Measurements from ENCODE around the gene PECR.

The PECR gene

GRCh38 chr2:216073773-216074172, 7.8 kb downstream of the PECR start:
- Histone ChIP-seq H3K36me3 (ENCODE audit: control insufficient read depth in 4 of 4, insufficient read depth in 4 of 4, low read length in 3 of 4) (no peaks in the 10 kb centered on the region), H3K9me3 (ENCODE audit: control extremely low read depth in 1 of 5, control insufficient read depth in 4 of 5, insufficient read depth in 2 of 5, low read depth in 1 of 5, low read length in 4 of 5) (no peaks in the 10 kb centered on the region), H3K27me3 (replicated peaks in 2 of 5; ENCODE audit: control insufficient read depth in 4 of 5, insufficient read depth in 5 of 5, low read length in 4 of 5) (no peaks in the 10 kb centered on the region), H3K27ac (ENCODE audit: insufficient read depth in 1 of 2, low read depth in 1 of 2, low read length in 2 of 2, poor library complexity in 1 of 2, severe bottlenecking in 2 of 2) (no peak overlapping the region), H3K4me3 (ENCODE audit: control insufficient read depth in 1 of 7, extremely low read depth in 1 of 7, insufficient read depth in 4 of 7, low read depth in 2 of 7, low read length in 6 of 7) (no peak overlapping the region), H3K4me1 (ENCODE audit: control extremely low read depth in 1 of 4, control insufficient read depth in 4 of 4, insufficient read depth in 4 of 4, low read length in 3 of 4) (no peaks in the 10 kb centered on the region)
- ChIA-PET POLR2A (no interaction called here), CTCF (interaction anchor here (0.7 kb wide), 1 partner anchor 40 kb away, joined by 3 read pairs; no protein-coding TSS in a partner anchor)
- no peak for DNase-seq

- Histone ChIP-seq H3K36me3 (ENCODE audit: control insufficient read depth in 4 of 4, insufficient read depth in 4 of 4, low read length in 3 of 4) (no peaks in the 10 kb centered on the region), H3K27ac (ENCODE audit: insufficient read depth in 1 of 2, low read depth in 1 of 2, low read length in 2 of 2, poor library complexity in 1 of 2, severe bottlenecking in 2 of 2) (no peak overlapping the region), H3K4me1 (ENCODE audit: control extremely low read depth in 1 of 4, control insufficient read depth in 4 of 4, insufficient read depth in 4 of 4, low read length in 3 of 4) (no peaks in the 10 kb centered on the region), H3K9me3 (ENCODE audit: control extremely low read depth in 1 of 5, control insufficient read depth in 4 of 5, insufficient read depth in 2 of 5, low read depth in 1 of 5, low read length in 4 of 5) (no peaks in the 10 kb centered on the region), H3K4me3 (ENCODE audit: control insufficient read depth in 1 of 7, extremely low read depth in 1 of 7, insufficient read depth in 4 of 7, low read depth in 2 of 7, low read length in 6 of 7) (no peak overlapping the region), H3K27me3 (replicated peaks in 2 of 5; ENCODE audit: control insufficient read depth in 4 of 5, insufficient read depth in 5 of 5, low read length in 4 of 5) (no peaks in the 10 kb centered on the region)
- ChIA-PET POLR2A (no interaction called here), CTCF (interaction anchor here (0.8 kb wide), 2 partner anchors 9 to 13 kb away, joined by 3 read pairs; partner anchors contain the start of genes PECR and TMEM169)
- no peak for DNase-seq
Measured at GRCh38 chr2:216072473-216072872, 9.1 kb downstream of the PECR start.

- no peaks in the 10 kb centered on the region for H3K27me3 ChIP-seq (replicated peaks in 2 of 5; ENCODE audit: control insufficient read depth in 4 of 5, insufficient read depth in 5 of 5, low read length in 4 of 5)
- no peak overlapping the region for H3K27ac ChIP-seq (ENCODE audit: insufficient read depth in 1 of 2, low read depth in 1 of 2, low read length in 2 of 2, poor library complexity in 1 of 2, severe bottlenecking in 2 of 2)
- H3K4me3 ChIP-seq (ENCODE audit: control insufficient read depth in 1 of 7, extremely low read depth in 1 of 7, insufficient read depth in 4 of 7, low read depth in 2 of 7, low read length in 6 of 7): no peak overlapping the region
- CTCF ChIA-PET: no interaction called here
- peaks cover 0 to under 1% (median 0%) of the 10 kb centered on the region in 4 experiments for H3K36me3 ChIP-seq (ENCODE audit: control insufficient read depth in 4 of 4, insufficient read depth in 4 of 4, low read length in 3 of 4)
- POLR2A ChIA-PET: interaction anchor here (0.5 kb wide), 1 partner anchor 22 kb away, joined by 4 read pairs; no protein-coding TSS in a partner anchor
- 93% methylated on average over 9 of the region's 12 CpGs for WGBS (ENCODE audit: insufficient coverage)
- H3K4me1 ChIP-seq (ENCODE audit: control extremely low read depth in 1 of 4, control insufficient read depth in 4 of 4, insufficient read depth in 4 of 4, low read length in 3 of 4): no peaks in the 10 kb centered on the region
- no peak for DNase-seq
- H3K9me3 ChIP-seq (ENCODE audit: control extremely low read depth in 1 of 5, control insufficient read depth in 4 of 5, insufficient read depth in 2 of 5, low read depth in 1 of 5, low read length in 4 of 5): no peaks in the 10 kb centered on the region
Measured at GRCh38 chr2:216071111-216071851, 10.3 kb downstream of the PECR start.

GRCh38 chr2:216070195-216070594, 11.4 kb downstream of the PECR start:
- no peak for DNase-seq
- Histone ChIP-seq H3K9me3 (ENCODE audit: control extremely low read depth in 1 of 5, control insufficient read depth in 4 of 5, insufficient read depth in 2 of 5, low read depth in 1 of 5, low read length in 4 of 5) (no peaks in the 10 kb centered on the region), H3K4me3 (ENCODE audit: control insufficient read depth in 1 of 7, extremely low read depth in 1 of 7, insufficient read depth in 4 of 7, low read depth in 2 of 7, low read length in 6 of 7) (no peak overlapping the region), H3K36me3 (ENCODE audit: control insufficient read depth in 4 of 4, insufficient read depth in 4 of 4, low read length in 3 of 4) (peaks cover 0 to 5% (median 1%) of the 10 kb centered on the region in 4 experiments), H3K27me3 (replicated peaks in 2 of 5; ENCODE audit: control insufficient read depth in 4 of 5, insufficient read depth in 5 of 5, low read length in 4 of 5) (no peaks in the 10 kb centered on the region), H3K4me1 (ENCODE audit: control extremely low read depth in 1 of 4, control insufficient read depth in 4 of 4, insufficient read depth in 4 of 4, low read length in 3 of 4) (no peaks in the 10 kb centered on the region), H3K27ac (ENCODE audit: insufficient read depth in 1 of 2, low read depth in 1 of 2, low read length in 2 of 2, poor library complexity in 1 of 2, severe bottlenecking in 2 of 2) (no peak overlapping the region)
- WGBS (ENCODE audit: insufficient coverage): 94% methylated on average over 5 of the region's 6 CpGs
- CTCF ChIA-PET: no interaction called here
- POLR2A ChIA-PET: interaction anchor here (0.5 kb wide), 1 partner anchor 21 kb away, joined by 4 read pairs; no protein-coding TSS in a partner anchor

GRCh38 chr2:216069028-216069427, 12.6 kb downstream of the PECR start:
- 89% methylated on average over 1 of the region's 2 CpGs for WGBS (ENCODE audit: insufficient coverage)
- ChIA-PET POLR2A (no interaction called here), CTCF (interaction anchor here (1.0 kb wide), 1 partner anchor 11 kb away, joined by 4 read pairs; no protein-coding TSS in a partner anchor)
- Histone ChIP-seq H3K27me3 (replicated peaks in 2 of 5; ENCODE audit: control insufficient read depth in 4 of 5, insufficient read depth in 5 of 5, low read length in 4 of 5) (no peaks in the 10 kb centered on the region), H3K4me1 (ENCODE audit: control extremely low read depth in 1 of 4, control insufficient read depth in 4 of 4, insufficient read depth in 4 of 4, low read length in 3 of 4) (no peaks in the 10 kb centered on the region), H3K27ac (ENCODE audit: insufficient read depth in 1 of 2, low read depth in 1 of 2, low read length in 2 of 2, poor library complexity in 1 of 2, severe bottlenecking in 2 of 2) (no peak overlapping the region), H3K9me3 (ENCODE audit: control extremely low read depth in 1 of 5, control insufficient read depth in 4 of 5, insufficient read depth in 2 of 5, low read depth in 1 of 5, low read length in 4 of 5) (no peaks in the 10 kb centered on the region), H3K4me3 (ENCODE audit: control insufficient read depth in 1 of 7, extremely low read depth in 1 of 7, insufficient read depth in 4 of 7, low read depth in 2 of 7, low read length in 6 of 7) (no peak overlapping the region), H3K36me3 (ENCODE audit: control insufficient read depth in 4 of 4, insufficient read depth in 4 of 4, low read length in 3 of 4) (peaks cover 0 to 12% (median 3%) of the 10 kb centered on the region in 4 experiments)
- DNase-seq: no peak

- H3K27ac ChIP-seq (ENCODE audit: insufficient read depth in 1 of 2, low read depth in 1 of 2, low read length in 2 of 2, poor library complexity in 1 of 2, severe bottlenecking in 2 of 2): no peak overlapping the region
- WGBS (ENCODE audit: insufficient coverage): 100% methylated on average over 2 of the region's 5 CpGs
- H3K36me3 ChIP-seq (ENCODE audit: control insufficient read depth in 4 of 4, insufficient read depth in 4 of 4, low read length in 3 of 4): peaks cover 0 to 14% (median 3%) of the 10 kb centered on the region in 4 experiments
- no peaks in the 10 kb centered on the region for H3K4me1 ChIP-seq (ENCODE audit: control extremely low read depth in 1 of 4, control insufficient read depth in 4 of 4, insufficient read depth in 4 of 4, low read length in 3 of 4)
- no peaks in the 10 kb centered on the region for H3K27me3 ChIP-seq (replicated peaks in 2 of 5; ENCODE audit: control insufficient read depth in 4 of 5, insufficient read depth in 5 of 5, low read length in 4 of 5)
- CTCF ChIA-PET: interaction anchor here (1.5 kb wide), 1 partner anchor 15 kb away, joined by 3 read pairs; no protein-coding TSS in a partner anchor
- no peak for DNase-seq
- POLR2A ChIA-PET: no interaction called here
- no peak overlapping the region for H3K4me3 ChIP-seq (ENCODE audit: control insufficient read depth in 1 of 7, extremely low read depth in 1 of 7, insufficient read depth in 4 of 7, low read depth in 2 of 7, low read length in 6 of 7)
- H3K9me3 ChIP-seq (ENCODE audit: control extremely low read depth in 1 of 5, control insufficient read depth in 4 of 5, insufficient read depth in 2 of 5, low read depth in 1 of 5, low read length in 4 of 5): no peaks in the 10 kb centered on the region
Measured at GRCh38 chr2:216066230-216066629, 15.4 kb downstream of the PECR start.

GRCh38 chr2:216064665-216065064, 16.9 kb downstream of the PECR start:
- WGBS (ENCODE audit: insufficient coverage): no CpG with 5 or more reads among the region's 1 CpG
- peaks cover 0 to 14% (median 3%) of the 10 kb centered on the region in 4 experiments for H3K36me3 ChIP-seq (ENCODE audit: control insufficient read depth in 4 of 4, insufficient read depth in 4 of 4, low read length in 3 of 4)
- no peaks in the 10 kb centered on the region for H3K27me3 ChIP-seq (replicated peaks in 2 of 5; ENCODE audit: control insufficient read depth in 4 of 5, insufficient read depth in 5 of 5, low read length in 4 of 5)
- no peaks in the 10 kb centered on the region for H3K4me1 ChIP-seq (ENCODE audit: control extremely low read depth in 1 of 4, control insufficient read depth in 4 of 4, insufficient read depth in 4 of 4, low read length in 3 of 4)
- CTCF ChIA-PET: no interaction called here
- H3K27ac ChIP-seq (ENCODE audit: insufficient read depth in 1 of 2, low read depth in 1 of 2, low read length in 2 of 2, poor library complexity in 1 of 2, severe bottlenecking in 2 of 2): no peak overlapping the region
- no peak for DNase-seq
- no peak overlapping the region for H3K4me3 ChIP-seq (ENCODE audit: control insufficient read depth in 1 of 7, extremely low read depth in 1 of 7, insufficient read depth in 4 of 7, low read depth in 2 of 7, low read length in 6 of 7)
- POLR2A ChIA-PET: no interaction called here
- H3K9me3 ChIP-seq (ENCODE audit: control extremely low read depth in 1 of 5, control insufficient read depth in 4 of 5, insufficient read depth in 2 of 5, low read depth in 1 of 5, low read length in 4 of 5): no peaks in the 10 kb centered on the region
